GM19240 (cell line): ENCODE measurements around the gene MIGA2.

Experiments
- DNase-seq: peaks from one replicate; pipeline ENCODE4 v3.0.0; 2011; ENCODE audit warnings: low spot score; ENCODE audit not compliant: insufficient read length

MIGA2 gene

GRCh38 chr9:129113645-129114304 is 77.3 kb downstream of the MIGA2 start:
- DNase-seq, result no peak

GRCh38 chr9:129118799-129119198 is 82.4 kb downstream of the MIGA2 start:
- DNase-seq, result no peak

GRCh38 chr9:129121483-129121882 is 85.1 kb downstream of the MIGA2 start:
- DNase-seq, result no peak
